Putamen (tissue), 1 donor: ENCODE data around the gene PRXL2B.
"Not testable (repeated sequence)": the region's sequence is repeated elsewhere in the genome, so short reads cannot be mapped to it uniquely, and the experiment has no call there.

Experiments
- DNase-seq: peaks from one replicate; pipeline ENCODE4 v3.0.0-alpha.2; 2016; ENCODE audit warnings: low spot score

The PRXL2B gene

DNA sequence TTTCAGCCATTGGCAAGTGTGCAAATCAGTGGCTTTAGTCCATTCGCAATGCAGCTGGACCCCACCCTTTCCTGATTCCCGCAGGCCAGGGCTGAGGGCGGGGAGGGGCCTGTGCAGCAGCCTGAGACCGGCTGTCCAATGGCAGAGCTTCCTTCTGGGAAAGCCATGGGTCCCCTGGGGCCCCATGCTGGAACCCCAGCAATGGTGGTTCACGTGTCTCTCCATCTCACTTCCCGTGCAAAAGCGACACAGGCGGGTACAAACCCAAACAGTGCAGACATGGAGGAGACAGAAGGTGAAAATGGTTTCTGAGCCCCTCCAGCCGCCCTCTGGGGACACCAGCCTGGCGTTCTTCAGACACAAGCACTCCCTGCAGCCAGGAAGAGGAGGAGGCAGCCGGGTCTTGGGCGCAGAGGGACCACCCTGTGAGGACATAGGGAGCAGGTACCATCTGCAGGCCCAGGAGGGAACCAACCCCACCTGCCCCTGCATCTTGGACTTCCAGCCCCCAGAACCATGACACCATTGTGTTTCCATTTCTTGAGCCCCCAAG lies 36.2 kb upstream of the PRXL2B start:
- not testable (repeated sequence) for DNase-seq

DNA sequence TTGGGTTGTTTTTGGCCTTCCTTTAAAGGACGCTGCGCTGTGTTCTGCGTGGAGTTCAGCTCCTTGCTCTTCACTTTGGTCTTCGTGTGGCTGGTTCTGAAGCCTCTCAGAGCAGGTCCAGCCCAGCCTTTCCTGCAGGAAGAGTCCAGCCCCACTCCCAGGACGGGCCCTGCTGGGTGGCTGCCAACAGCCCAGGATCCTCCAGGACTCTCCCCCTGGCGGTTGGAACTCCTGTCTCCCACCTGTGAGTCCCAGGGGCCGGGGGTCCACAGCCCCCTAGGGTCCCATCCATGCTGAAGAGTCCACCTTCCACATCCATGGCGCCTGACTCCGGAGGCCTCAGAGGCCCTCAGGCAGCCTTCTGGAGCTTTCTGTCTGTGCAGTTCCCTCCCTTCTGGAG lies 35.0 kb upstream of the PRXL2B start:
- not testable (repeated sequence) for DNase-seq

DNA sequence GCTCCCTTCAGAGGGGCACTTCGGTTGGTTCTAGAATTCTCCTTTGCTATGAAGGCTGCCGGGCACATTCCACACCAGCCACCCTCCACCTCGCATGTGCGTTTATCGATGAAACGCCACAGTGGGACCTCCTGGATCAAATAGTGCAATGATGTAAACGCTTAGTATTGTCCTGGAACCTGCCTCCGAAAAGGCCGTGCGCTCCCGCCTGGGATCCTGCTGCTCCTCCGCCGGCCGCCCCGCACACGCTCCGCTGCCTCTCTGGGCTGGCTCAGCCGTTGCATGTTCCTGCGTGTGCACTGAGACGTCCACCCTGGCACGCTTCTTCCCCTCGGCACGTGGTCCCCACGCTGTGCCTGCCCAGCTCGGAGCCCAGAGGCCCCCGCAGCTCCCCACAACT lies 34.4 kb upstream of the PRXL2B start:
- no peak for DNase-seq

DNA sequence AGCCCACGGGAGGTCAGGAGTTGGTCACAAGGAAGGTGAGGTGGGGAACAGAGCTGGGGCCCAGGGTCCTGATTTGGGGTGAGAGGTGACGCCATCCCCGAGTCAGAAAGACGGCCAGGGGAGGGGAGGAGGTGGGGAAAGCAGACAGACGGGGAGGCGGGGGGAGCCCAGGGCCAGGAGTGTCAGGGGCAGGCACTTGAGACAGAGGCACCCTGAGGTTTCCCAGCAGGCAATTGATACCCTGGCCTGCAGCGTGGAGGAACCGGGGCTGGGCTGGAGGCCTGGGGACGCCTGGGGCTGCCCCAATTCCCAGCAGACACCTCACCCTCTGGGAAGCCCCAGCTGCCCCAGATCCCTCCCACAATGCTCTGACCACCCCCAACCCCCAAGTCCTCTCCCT lies 33.5 kb upstream of the PRXL2B start:
- DNase-seq, result not testable (repeated sequence)

DNA sequence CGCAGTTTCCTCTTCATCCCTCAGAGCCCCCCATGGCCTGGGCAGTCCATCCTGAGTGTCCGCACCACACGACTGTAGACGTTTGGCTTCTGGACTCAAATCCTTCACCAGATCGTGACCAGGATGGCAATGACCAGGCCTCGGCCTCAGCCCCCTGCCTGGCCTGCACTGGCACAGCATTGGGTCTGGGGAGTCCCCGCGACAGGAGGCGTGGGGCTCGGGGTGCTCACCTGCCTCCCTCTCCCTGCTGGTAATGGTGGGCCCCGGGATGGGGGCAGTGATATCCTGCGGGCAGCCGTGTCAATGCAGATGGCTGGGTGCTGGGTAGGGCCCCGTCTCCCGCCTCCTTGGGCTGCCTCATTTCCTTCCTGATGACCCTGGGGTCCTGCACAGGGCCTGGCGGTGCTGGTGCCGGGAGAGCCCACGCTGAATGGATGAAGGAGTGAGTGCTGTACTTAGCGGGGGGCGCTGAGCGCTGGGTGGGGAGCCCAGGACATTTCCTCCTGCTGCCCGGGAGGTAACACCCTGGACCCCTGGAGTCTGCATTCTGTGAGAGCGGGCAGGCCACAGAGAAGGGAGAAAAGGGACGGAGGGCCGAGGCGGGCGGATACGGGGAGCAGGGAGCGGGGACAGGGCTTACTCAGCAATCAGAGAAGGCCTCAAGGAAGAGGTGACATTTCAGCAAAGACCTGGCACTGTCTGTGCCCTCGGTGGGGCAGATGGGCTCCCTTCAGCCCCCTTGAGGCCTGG lies 32.5 kb upstream of the PRXL2B start:
- no peak for DNase-seq

DNA sequence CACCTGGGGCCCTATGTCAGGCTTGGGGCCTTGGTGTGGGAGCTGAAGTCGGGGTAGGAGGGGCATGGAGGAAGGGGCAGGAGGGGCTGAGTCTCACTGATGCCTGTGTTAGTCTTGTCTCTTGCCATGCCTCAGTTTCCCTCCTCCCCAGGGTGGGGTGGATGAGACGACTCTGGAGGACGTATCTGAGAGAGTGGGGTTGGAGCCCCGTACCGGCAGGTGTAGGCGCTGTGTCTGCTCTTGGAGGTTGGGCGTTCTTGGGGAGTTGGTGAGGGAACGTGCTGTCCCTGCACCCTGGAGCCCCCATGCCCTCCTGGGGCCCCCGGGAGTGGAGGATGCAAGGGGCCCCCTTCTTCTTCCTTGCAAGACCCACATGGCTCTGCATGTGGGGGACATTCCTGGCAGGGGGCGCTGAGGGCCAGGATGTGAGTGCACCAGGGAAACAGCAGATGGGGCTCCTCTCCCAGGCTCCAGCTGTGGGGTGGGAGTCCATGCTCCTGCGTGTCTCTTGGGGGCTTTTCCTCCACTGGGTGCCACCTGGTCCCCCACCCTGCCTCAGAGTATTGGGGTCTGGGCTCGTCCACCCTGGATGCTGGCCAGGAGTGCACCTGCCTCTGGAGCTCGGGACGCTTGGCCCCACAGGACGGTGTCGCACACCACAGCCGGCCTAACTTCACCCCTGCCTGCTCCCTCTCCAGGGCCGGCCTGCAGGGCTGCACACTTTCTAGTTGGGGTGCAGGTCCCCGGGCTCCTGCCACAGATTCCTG lies 31.8 kb upstream of the PRXL2B start:
- no peak for DNase-seq

DNA sequence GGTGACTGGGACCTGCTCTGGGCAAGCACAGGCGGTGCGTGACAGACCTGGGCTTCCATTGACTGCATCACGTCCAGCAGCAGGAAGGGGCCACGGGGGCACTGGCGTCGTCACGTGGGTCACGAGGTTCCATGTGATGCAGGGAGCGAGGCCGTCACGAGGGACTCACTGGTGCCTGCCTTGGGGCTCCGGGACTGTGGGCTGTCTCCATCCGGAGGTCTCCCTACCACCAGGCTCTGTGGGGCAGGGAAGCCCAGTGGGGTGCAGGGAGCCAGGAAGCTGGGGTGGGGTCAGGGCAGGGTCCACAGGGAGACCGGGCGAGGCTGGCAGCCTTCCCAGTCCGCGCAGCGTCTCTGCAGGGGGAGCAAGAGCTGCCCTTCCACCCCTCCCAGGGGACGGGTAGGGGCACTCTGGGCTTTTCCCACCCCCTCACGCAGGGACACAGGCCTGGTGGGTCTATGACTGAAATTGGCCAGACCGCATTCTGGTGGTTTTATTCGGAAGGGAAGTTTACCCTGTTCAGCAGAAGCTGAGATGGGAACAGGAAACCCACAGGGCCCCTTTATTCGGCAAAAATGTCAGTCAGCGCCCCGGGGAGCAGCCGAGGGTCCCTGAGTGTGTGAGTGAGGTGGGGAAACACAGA lies 30.8 kb upstream of the PRXL2B start:
- DNase-seq, result no peak

DNA sequence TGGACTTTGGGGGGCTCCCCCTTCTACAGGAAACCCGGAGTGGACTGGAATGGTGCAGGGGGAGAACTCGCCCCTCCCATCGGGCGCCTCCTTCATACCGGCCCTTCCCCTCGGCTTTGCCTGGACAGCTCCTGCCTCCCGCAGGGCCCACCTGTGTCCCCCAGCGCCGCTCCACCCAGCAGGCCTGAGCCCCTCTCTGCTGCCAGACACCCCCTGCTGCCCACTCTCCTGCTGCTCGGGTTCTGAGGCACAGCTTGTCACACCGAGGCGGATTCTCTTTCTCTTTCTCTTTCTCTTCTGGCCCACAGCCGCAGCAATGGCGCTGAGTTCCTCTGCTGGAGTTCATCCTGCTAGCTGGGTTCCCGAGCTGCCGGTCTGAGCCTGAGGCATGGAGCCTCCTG lies 30.3 kb upstream of the PRXL2B start, which contains the start of gene TNFRSF14:
TSS of gene TNFRSF14 (plus strand) at position 95 of the 401 bp plus-strand sequence. CDS start at position 389, 294 bp downstream.
- DNase-seq, result no peak

DNA sequence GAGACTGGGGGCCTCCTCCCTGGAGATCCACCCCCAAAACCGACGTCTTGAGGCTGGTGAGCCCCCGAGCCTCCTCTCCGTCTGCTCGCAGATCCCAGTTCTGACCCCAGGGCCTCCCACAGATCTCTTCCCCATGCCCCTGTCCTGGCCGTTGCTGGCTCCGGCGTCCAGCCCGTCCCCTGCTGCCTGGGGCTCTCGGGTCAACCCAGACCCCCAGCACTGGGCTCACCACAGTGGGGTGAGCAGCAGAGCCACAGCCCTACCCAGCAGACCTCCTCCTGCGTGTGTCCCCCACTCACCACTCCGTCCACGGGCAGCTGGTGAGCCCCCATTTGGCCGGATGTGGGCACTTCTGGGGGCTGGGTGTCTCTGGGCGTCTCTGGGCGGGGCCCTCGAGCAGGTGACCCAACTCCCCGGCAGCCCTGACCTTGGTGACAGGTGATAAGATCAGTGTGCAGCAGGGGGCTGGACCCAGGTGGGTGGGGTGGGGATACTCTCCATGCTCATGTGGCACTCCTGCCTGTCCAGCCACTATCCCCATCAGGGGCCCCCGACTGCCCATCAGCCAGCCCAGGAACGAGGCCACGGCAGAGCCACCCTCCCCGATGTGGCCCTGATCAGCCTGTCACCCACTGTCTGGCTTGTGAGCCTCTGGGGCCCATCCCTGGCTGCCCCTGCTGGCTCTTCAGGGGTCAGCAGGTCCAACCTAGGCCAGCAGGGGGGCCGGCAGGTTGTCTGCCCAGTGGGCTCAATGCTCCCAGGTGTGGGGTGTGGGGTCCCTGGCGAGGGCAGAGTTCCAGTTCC lies 29.7 kb upstream of the PRXL2B start:
- no peak for DNase-seq

DNA sequence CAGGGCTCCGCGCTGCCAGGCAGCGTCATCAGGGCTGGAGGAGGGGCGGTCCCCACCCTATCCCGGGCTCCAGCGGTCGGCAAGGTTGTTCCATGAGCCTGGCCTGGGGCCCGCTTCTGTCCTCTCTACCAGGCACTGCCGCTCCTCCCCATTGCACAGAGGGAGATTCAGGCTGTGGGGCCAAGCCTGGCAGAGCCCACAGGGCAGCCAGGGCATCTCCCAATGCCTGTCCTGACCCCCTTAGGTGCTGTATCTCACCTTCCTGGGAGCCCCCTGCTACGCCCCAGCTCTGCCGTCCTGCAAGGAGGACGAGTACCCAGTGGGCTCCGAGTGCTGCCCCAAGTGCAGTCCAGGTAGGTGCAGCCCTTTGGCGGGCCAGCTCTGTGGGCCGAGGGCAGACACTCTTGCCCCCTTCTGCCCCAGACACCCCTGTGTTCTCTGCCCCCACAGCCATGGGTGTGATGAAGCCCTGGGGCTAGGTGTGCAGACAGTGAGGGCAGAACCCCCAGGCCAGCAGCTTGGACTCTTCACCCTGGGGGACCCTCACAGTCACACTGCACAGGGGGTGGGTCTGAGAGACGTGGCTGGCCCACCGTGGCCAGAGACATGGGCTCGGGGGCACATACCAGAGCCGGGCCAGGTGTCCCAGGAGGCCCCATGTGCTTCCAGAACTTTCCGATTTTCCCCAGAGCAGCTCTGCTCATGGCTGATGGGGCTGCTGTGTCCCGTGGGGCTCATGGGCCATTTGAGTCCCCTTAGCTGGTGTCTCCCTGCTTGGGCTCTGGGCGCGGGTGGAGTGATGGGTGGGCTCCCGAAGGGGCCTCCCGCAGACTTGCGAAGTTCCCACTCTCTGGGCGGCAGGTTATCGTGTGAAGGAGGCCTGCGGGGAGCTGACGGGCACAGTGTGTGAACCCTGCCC lies 28.8 kb upstream of the PRXL2B start:
- DNase-seq, result no peak

DNA sequence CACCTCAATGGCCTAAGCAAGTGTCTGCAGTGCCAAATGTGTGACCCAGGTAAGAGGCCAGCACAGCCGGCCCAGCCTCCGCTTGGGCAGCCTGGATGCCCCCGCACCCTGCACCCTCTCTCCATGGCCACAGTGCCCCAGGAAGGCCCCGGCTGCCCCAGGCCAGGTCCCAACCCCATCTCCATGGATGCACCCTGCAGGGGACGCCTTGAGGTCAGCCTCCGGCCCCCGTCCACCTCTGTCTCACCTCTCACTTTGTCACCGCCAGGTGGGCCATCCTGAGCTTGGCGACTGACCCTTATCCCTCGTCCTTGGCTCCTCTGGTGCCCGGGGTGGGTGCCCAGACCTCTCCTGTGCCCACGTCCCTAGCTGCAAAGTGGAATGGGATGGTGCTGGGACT lies 28.2 kb upstream of the PRXL2B start:
- DNase-seq, result no peak

DNA sequence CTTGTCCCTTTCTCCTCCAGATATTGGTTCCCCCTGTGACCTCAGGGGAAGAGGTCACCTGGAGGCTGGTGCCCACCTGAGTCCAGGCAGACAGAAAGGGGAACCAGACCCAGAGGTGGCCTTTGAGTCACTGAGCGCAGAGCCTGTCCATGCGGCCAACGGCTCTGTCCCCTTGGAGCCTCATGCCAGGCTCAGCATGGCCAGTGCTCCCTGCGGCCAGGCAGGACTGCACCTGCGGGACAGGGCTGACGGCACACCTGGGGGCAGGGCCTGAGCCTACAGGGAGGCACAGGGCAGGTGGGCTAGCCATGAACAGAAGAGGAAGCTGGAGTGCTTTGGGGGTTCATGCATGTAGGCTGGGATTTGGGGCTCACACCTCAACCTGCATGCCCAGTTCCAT lies 27.7 kb upstream of the PRXL2B start:
- DNase-seq, result no peak

DNA sequence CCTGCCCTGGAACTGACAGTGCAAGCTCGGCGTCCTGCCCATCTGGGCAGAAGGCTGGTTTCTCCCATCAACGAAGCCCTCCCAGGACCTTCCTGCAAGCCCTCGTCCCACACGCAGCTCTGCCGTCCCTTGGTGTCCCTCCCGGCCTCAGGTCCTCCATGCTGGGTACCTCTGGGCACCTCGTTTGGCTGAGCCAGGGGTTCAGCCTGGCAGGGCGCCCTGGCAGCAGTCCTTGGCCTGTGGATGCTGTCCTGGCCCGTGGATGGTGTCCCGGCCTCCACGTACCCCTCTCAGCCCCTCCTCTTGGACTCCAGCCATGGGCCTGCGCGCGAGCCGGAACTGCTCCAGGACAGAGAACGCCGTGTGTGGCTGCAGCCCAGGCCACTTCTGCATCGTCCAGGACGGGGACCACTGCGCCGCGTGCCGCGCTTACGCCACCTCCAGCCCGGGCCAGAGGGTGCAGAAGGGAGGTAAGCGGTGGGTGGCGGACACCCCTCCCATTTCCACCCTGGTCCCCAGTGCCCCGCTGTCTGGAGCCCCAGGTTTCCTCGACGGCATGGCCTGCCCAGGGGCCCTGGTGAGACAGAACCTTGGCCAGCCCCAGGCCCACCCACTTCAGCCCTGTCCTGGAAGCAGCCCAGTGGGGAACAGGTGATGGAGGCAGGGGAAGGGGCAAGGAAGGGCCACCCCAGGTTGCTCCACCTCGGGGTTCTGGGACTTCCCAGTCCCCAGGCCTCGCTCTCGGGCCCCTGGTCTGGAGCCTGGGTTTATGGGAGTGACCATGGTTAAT lies 26.9 kb upstream of the PRXL2B start:
- DNase-seq, result no peak

DNA sequence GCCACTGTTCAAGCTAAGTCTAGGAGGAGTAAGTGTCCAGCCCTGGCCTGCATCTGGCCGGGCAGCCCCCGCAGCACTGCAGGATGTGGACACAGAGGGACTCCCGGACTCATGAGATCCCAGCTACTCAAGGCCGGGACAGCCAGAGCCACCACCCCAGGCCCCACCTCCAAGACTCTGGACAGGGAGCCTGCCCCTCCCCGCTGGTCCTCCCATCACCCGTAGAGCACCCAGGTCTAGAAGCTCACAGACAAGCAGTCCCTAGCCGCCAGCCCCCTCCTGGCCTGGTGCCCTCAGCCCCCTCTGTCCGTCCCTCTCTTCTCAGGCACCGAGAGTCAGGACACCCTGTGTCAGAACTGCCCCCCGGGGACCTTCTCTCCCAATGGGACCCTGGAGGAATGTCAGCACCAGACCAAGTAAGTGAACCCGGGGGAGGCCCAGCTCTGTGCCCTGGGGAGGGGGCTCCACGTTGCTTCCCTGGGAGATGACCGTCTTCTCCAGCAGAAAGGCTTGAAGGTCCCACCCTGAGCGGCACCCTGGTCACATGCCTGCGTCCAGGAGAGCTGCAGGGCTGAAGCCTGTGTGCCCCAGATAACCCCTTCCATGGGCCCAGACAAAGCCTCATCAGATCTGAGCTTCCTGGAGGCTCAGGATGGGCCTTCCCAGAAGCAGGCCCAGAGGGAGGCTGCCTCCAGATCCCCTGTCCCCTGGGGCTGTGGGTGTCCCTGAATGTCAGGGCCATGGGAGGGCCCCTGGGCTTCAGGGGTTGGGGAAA lies 26.1 kb upstream of the PRXL2B start:
- no peak for DNase-seq

DNA sequence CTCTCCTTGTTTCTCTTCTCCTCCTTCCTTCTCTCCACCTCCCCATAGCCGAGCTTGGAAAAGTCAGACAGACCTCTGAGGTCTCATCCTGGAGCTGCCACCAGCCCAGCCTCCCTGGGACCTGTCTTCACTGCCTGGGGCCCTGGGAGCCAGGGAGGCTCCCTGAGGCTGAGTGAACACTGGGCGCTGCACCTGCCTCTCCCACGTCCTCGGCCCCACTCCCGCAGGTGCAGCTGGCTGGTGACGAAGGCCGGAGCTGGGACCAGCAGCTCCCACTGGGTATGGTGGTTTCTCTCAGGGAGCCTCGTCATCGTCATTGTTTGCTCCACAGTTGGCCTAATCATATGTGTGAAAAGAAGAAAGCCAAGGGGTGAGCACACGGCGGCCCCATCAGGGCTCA lies 25.1 kb upstream of the PRXL2B start:
- no peak for DNase-seq

DNA sequence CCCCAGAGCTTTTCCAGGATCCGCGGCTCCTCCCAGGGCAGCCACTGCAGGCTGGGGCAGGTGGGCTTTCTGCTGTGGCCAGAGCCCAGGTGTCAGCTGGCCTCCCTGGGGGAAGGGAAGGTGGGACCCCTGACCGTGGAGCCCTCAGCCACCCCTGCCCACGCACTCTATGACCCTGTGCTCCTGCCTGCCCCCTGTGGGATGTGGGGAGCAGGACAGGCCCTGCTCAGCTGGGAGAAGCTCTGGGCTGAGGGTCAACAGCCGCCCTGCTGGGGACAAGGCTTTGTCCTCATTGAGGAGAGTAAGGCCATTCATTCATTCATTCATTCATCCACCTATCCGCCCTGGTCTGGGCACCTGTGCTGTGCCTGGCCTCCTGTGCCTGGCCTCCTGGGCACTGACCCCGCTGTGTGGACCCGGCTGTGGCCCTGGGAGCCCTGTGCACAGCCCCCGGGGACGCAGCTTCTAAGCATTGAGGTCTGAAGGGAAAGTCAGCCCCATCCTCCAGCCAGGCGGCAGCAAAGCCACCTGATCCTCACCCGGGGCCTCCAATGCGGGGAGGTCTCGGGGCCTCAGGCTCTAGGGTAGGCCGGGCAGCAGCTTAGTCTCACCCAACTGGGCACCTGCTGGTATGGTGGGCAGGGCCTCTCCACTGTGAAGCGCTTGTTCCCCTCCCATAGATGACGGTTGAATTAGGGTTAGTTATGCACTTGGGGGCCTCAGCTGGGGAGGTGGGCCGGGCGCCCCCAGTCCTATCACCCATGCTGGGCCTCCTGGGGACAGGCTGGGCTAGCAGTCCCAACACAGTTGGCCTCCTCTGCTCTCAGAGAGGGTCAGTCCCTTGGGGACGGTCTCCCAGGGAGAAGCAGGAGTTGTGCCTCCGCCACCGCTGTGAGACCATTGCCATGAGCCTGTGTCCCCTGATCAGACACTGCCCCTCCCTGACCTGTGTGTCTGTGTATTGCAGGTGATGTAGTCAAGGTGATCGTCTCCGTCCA lies 24.4 kb upstream of the PRXL2B start:
- DNase-seq, result no peak

DNA sequence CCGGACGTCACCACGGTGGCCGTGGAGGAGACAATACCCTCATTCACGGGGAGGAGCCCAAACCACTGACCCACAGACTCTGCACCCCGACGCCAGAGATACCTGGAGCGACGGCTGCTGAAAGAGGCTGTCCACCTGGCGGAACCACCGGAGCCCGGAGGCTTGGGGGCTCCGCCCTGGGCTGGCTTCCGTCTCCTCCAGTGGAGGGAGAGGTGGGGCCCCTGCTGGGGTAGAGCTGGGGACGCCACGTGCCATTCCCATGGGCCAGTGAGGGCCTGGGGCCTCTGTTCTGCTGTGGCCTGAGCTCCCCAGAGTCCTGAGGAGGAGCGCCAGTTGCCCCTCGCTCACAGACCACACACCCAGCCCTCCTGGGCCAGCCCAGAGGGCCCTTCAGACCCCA lies 23.4 kb upstream of the PRXL2B start:
- no peak for DNase-seq
